NCI-H146 treated with DMSO at 0.1 percent for 48 hours (cell line): ENCODE data around the gene STS.
"Not testable (repeated sequence)": the region's sequence is repeated elsewhere in the genome, so short reads cannot be mapped to it uniquely, and the experiment has no call there.

Experiments used
- DNase-seq: peaks from one replicate; lab custom pipeline; 2025; ENCODE audit not compliant: unreplicated experiment; lab: John Stamatoyannopoulos, UW

Gene STS

DNA sequence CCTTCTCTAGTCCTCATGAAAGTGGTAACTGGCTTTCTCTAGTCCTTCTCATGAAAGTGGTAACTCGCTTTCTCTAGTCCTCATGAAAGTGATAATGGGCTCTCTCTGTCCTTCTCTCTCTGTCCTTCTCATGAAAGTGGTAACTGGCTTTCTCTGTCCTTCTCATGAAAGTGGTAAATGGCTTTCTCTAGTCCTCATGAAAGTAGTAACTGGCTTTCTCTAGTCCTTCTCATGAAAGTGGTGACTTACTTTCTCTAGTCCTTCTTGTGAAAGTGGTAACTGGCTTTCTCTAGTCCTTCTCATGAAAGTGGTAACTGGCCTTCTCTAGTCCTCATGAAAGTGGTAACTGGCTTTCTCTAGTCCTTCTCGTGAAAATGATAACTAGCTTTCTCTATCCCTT lies 31.3 kb downstream of the STS start:
- not testable (repeated sequence) for DNase-seq

DNA sequence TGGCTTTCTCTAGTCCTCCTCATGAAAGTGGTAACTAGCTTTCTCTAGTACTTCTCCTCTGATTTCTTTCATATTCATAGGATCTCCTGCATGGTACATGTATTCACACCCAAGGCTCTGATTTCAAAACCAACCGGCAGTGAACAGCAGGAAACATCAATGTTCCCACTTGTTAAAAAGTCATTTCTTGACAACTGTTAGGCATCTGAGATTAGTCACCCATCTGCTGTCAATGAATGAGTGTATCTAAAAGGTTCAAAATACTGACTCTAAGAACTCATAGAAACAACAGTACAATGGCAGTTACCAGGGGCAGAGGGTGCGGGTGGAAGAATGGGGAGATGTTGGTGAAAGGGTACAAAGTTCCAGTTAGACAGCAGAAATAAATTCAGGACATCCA lies 31.9 kb downstream of the STS start:
- DNase-seq, result no peak

DNA sequence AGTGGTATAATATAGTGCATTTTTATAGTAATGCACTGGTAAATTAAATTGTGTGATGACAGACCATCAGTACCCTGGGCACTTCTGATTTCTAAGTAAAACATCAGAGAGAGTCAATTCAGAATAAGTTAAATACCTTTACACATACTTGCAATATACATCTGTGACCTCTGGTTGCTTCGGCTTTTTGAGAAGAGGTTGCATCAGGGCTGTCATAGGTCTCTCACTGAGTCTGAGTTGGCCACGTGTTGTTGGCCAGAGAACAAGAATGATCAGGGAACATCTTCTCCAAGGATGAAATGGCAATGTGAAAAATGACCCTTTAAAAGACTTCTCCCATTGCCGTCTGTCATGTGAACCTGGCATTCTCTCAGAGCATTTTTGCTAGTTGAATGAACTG lies 37.3 kb downstream of the STS start:
- no peak for DNase-seq

DNA sequence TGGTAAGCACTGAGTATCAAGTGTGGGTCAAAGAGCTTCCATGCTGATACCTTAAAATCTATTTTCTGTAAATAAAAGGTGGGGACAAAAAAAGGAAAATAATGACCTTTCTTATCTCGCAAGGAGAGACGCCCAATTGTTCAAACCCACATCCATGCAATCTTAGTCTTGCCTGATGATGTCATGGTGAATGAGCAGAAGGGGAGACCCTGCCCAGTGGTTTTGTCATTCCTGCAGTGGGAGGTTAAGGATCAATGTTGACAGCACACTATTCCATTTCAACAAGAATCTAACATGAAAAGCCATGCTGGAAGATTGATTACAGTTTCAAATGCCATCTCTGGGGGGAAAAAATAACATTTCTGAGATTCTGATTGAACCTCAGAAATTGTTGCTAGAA lies 41.2 kb downstream of the STS start:
- no peak for DNase-seq

DNA sequence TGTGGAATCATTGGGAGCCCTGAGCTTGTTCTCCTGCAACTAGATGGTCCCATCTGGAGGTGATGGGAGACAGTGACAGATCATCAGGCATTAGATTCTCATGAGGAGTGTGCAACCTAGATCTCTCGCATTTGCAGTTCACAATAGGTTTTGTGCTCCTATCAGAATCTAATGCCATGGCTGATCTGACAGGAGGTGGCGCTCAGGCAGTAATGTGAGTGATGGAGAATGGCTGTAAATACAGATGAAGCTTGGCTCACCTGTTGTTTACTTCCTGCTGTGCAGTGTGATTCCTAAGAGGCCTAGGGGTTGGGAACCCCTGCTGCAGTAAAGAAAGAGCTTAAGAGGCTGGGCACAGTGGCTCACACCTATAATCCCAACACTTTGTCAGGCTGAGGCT lies 42.6 kb downstream of the STS start:
- no peak for DNase-seq

DNA sequence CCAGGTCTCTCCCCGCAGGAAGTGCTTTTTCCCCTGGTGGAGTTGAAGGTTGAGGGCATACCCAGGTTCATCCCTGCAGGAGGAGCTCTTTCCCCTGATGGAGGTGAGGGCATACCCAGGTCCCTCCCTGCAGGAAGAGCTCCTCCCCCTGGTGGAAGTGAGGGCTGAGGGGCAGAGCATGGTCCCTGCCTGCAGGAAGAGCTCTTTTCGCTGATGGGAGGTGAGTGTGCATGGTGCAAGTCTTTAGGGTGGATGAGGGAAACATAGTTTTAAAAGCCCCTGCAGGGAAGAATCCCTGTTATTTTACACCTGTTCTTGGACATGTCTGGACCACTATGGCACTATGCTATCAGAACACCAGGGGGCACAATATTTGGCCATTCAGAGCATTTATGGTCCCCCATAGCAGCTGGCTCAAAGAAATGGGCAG lies 44.2 kb downstream of the STS start:
- DNase-seq, result no peak

DNA sequence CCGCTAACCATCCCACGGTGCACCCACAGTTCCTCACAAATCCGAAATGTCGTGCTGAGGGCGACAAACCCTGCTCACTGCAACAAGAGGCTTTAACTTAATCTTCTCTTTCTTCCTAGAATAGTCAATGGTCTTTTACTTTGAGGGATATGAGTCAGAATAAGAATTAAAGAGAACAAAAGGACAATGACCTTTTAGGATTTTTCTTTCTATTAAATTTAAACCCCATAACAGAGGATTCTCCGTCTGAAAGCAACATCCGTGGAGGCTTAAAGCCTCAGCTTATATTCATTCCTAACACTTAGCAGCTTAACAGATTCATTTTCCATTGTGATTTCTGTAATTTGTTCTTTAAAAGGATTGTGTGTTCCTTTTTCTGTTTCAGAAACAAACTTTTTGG lies 45.4 kb downstream of the STS start:
- DNase-seq, result no peak

DNA sequence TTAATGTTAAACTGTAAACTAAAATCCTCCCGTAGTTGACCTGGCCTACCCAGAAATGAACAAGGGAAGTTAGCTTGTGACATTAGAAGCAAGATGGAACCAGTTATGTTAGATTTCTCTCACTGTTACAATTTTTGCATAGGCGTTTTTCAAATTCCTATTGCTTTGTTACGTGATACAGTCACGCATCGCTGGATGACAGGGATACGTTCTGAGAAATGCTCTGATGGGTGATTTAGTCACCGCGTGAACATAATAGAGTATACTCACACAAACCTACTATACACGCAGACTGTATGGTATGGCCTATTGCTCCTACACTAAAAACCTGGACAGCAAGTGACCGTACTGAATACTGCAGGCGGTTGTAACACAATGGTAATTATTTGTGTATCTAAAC lies 47.1 kb downstream of the STS start:
- DNase-seq, result no peak
